Renal cortical epithelial cell (primary cell): Measurements from ENCODE around the gene FLOT1. TPM values are rescaled to one million over a fixed set of nuclear protein-coding genes. Genes with fewer than 3 reads are reported as not detected.
A peak's percentile ranks its signal among the peaks of the same experiment; 100 is the strongest.
"Not testable (repeated sequence)": the region's sequence is repeated elsewhere in the genome, so short reads cannot be mapped to it uniquely, and the experiment has no call there.

ENCODE experiments used
- DNase-seq: peaks from one replicate; pipeline ENCODE4 v3.0.0-alpha.2; 2011; ENCODE audit warnings: low read depth
- total RNA-seq: library from RNA; depleted of rRNA; stranded (reverse); fragments of >200 nt; gene quantifications from 2 replicates; pipeline ENCODE4 v1.2.3, GENCODE V29; 2014

Gene FLOT1
- total RNA-seq, 1 donor from 2014 or later: 100 TPM

DNA sequence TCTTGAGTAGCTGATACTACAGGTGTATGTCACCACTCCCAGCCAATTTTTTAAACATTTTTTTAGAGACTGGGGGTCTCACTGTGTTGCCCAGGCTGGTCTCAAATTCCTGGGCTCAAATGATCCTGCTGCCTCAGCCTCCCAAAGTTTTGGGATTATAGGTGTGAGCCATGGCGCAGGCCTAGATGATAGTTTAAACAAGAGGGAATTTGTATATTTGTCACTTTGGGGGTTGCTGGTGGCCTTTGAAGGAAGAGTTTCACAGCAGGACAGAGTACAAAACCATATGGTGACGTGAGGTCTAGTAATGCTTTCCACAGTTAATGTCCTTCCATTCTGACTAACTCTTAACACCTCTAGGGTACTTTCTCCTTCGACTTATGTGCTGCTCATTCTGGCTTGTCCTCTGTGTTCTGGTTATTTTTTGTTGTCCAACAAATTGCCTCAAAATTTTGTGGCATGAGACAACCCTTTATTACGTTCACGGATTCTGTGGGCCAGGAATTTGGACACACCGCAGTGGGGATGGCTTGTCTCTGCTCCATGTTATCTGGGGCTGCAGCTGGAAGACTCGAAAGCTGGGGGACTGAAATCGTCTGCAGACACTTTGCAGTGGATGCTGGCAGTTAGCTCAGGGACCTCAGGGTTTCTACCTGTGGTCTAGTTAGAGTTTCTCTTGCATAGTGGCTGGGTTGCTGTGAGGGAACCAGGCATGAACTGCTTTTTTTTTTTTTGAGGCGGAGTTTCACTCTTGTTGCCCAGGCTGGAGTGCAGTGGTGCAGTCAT, 24.9 kb upstream of the FLOT1 start:
- DNase-seq: no peak

GRCh38 chr6:30766461-30767157, 24.1 kb upstream of the FLOT1 start:
- no peak for DNase-seq

DNA sequence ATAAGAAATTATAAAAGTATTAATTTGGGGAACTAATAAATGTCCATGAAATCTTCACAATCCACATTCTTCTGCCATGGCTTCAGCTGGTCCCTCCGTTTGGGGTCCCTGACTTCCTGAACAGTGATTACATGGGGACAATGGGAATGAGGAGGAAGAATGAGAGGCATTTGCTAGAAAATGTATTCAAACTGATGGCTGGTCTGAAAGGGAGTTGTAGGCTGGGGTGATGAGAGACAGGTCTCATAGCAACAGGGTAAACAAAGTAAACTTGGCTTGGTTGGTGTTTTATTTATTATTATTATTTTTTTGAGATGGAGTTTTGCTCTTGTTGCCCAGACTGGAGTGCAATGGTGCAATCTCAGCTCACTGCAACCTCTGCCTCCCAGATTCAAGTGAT, 23.0 kb upstream of the FLOT1 start:
- DNase-seq: not testable (repeated sequence)

DNA sequence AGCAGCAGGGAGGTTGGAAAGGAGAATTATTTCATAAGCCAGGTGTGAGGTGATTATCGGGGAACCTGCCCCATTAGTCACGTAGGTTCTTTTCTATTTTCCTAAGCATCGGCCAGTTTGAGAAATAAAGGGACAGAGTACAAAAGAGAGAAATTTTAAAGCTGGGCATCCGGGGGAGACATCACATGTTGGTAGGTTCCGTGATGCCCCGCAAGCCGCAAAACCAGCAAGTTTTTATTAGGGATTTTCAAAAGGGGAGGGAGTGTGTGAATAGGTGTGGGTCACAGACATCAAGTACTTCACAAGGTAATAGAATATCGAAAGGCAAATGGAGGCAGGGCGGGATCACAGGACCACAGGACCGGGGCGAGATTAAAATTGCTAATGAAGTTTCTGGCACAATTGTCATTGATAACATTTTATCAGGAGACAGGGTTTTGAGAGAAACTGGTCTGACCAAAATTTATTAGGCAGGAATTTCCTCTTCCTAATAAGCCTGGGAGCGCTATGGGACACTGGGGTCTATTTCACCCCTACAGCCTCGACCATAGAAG, 22.1 kb upstream of the FLOT1 start:
- not testable (repeated sequence) for DNase-seq

- peak; percentile 91 for DNase-seq
These were observed 21.4 kb upstream of the FLOT1 start for GRCh38 chr6:30763618-30764489.

DNA sequence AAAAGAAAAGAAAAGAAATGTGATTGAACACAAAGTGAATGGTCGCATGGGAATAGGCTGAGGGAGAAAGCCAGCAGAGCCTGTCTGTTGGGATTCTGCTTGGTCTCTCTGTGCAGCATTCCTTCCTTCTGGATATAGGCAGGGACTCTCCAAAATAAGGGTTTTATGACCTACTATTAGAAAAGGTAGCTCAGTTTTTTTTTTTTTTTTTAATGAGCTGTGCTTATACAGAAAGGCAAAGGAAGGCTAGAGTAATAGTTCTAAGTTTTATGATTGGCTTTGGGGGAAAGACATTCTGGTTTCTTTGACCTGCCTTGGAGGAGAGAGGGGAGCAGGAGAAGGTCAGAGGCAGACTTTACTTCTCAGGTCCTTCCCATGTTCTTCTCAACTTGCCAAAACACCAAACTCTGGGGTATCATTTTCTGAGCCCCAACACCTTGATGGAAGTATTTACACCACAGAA, 20.7 kb upstream of the FLOT1 start:
- DNase-seq: no peak

- DNase-seq: peak; percentile 86
These were observed 19.4 kb upstream of the FLOT1 start for GRCh38 chr6:30761791-30762429.

GRCh38 chr6:30760549-30760948, 18.1 kb upstream of the FLOT1 start:
- no peak for DNase-seq

GRCh38 chr6:30759575-30760239, 17.2 kb upstream of the FLOT1 start:
- peak; percentile 98 for DNase-seq

DNA sequence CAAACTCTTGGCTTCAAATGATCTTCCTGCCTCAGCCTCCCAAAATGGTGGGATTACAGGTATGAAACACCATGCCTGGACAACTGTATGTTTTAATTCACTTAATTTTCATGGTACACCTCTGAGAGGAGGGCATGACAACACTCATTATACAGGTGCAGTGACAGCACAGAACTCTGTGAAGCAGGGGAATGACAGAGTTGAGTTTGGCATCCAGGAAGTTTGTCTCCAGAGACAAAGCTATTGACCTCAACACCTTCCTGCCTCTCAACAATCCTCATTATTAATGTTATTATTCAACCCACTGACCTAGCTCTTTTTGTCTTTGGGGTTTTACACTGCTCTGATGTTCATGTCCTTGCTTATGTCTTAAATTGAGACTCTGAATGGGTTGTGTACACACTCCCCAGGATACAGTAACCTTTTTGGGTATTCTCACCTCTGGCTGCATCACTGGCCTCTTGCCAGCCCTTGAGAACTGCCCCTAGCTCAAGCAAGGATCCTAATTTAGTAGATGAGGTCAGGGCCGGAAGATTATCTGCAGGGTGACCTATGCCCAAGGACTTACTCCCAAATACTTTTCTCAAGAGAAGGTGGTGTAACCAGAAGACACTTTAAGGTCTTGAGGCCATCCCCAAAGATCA, 14.9 kb upstream of the FLOT1 start:
- no peak for DNase-seq

DNA sequence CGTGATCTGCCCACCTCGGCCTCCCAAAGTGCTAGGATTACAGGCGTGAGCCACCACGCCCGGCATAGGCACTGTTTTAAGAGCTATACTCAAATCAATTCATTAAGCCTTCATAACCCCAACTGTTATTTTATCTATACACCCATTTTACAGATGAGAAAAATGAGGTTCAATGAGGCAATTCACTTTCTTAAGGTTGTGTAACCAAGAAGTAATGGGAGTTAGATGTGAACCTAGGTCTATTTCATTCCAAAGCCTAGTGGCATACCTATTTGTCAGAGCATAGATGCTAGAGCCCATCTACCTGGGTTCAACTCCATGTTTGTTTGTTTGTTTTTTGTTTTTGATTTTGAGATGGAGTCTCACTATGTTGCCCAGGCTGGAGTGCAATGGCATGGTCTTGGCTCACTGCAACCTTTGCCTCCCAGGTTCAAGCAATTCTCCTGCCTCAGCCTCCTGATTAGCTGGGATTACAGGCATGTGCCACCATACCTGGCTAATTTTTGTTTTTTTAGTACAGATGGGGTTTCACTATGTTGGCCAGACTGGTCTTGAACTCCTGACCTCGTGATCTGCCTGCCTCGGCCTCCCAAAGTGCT, 14.0 kb upstream of the FLOT1 start:
- not testable (repeated sequence) for DNase-seq

GRCh38 chr6:30754631-30755030, 12.1 kb upstream of the FLOT1 start:
- DNase-seq: no peak

- peak; percentile 99 for DNase-seq
These were observed 9.9 kb upstream of the FLOT1 start for GRCh38 chr6:30752157-30752927.

DNA sequence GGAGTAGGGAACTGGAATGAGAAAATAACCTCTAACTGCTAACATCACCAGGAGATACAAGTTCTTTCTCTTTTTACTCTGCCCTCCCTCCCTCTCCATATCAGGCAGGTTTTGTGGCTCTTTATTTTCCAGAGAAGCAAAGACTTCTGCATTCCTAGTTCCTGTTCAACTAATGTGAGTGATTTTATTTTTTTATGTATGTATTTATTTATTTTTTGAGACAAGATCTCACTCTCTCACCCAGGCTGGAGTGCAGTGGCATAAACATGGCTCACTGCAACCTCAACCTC, 7.8 kb upstream of the FLOT1 start:
- no peak for DNase-seq

DNA sequence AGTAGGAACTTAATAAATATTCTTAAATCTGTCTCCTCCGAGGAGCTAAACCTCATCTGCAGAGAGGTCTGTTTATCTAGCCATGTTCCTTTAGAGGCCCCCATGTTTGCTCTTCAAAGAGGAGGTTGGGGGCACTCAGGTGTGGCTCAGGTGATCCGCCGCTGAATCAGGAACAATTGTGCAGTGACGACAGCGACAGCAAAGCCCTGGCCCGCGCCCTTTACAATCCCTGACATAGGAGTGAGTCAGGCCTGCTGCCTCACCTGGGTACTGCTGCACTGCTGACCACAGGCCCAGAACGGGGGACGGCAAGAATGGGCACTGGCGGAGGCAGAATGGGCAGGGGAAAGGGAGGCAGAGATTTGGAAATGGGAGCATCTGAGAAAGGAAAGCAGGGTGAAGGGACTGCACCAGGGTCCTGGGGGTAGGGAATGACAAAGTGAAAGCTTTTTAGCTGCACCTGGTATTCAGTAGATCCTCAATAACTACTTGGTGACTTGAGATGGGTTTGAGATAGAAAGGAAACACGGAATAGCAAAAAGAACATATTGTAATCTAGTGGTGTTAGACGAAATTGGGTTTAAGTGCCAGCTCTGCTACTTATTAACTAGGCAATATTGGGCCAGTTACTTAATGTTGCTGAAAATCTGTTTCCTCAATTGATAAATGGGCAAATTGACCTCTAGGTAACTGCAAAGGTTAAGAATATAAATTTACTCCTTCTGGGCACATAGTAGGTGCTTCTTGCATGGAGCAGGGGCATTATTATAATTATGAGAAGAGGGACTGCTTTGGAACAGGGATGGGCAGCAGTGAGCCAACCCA, 7.3 kb upstream of the FLOT1 start:
- peak; percentile 82 for DNase-seq

GRCh38 chr6:30748851-30749540, 6.5 kb upstream of the FLOT1 start:
- peak; percentile 90 for DNase-seq

DNA sequence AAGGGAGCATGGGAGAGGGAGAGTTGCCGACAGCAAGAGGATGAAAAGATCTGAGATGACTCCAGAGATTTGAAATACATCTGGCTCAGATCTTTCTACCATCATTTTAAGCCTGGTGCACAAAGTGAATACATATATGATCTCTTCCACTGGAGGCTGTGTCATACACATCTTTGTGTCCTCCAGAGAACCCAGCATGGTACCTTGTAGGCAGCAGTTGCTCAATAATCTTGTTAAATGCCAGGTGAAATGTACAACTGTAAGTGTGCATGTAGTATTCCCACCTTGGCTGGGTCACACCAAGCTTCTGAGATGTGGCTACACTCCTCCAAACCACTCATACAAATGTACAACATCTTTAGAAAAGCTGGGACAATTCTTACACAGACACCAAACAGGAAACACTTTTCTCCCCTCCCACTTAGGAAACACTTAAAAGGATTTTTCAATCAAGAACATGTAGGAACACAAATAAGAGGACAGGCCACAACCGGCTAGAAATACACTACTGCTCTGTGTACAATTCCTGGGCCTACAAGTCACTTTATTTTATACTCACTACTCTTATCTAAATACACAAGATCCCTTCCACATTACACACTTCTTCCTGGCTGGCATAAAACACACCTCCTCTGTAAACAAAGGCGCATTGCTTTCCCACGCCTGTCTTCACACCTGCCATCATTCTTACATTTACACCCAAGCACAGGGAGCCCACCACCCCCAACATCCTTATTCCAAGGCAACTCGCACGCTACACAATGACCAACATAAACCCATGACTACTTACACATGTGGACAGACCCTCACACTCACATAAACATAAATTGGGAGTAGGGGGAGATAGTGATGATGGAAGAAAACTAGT, 5.6 kb upstream of the FLOT1 start:
- DNase-seq: peak; percentile 75
